GM18873 (cell line): ENCODE measurements around the gene RAB4B.
"Not testable (repeated sequence)": the region's sequence is repeated elsewhere in the genome, so short reads cannot be mapped to it uniquely, and the experiment has no call there.

Experiments used
- ATAC-seq: cut with Tn5 transposase; IDR thresholded peaks from one replicate; pipeline ENCODE4 v1.9.1; 2021; ENCODE audit warnings: mild to moderate bottlenecking, moderate library complexity, moderate number of reproducible peaks; ENCODE audit not compliant: unreplicated experiment, low FRiP score

RAB4B gene

GRCh38 chr19:40801426-40802299 is 23.6 kb downstream of the RAB4B start:
- no peak for ATAC-seq

DNA sequence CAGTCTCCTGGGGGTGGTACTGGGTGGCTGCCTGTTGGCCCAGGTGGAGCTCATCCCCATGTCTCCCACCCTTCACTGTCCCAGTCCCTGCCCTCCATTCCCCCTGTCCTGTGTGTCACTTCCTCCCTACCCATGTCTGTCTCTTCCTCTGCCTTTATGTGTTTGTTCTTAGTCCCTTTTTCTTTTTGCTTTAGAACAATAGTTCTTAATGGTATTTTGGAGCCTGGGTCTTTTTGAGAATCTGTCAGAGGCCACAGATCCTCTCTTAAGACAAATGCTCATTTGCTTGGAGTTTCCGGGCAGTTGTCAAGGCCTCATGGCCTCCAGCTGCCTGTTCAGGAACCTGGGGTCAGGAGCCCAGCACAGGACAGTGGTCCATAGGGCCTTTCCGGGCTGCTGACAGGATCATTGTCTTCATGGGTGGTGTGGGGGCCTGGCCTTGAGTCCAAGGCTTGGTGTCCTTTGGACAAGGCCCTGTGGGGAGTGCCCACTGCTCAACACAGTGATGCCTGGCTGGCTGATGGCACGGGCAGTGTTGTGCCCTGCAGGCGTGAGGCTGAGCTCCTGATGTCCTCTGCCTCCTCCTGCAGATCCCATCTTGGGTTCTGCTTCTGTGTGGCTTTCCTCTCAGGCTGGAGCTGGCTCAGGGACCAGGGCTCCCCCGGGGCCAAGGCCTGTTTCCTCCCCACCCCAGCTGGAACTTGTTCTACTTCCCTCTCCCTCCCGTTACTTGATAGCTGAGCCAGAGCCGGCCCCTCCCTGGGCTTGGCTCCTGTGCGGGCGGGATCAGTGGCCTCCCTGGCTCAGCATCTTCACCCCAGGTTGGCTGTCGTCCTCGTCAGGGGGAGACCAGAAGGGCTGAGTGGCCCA is 24.5 kb downstream of the RAB4B start:
- no peak for ATAC-seq

GRCh38 chr19:40803170-40803856 is 25.3 kb downstream of the RAB4B start:
- ATAC-seq: no peak

- ATAC-seq: no peak
These were observed 26.1 kb downstream of the RAB4B start for GRCh38 chr19:40803857-40804782.

DNA sequence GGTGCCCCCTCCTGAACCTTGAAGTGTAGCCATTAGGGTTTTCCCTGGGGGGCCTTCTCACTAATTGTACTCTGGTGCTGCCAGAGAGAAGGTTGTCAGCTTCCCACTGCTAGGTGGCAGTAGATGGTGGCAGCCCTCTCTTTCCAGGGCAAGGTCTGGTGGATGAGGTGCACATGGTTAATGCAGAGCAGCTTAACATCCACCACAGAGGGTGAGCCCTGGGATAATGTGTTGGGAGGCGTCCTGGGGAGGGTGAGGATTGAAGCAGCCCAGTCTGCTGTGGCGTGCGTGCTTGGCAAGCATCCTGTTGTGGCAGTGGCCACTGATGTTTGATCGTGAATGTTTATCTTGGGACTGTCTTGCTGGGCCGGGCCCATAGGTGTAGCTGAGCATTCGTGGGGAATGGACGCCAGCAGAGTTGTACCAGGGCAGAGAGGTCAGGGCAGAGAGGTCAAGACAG is 26.8 kb downstream of the RAB4B start:
- no peak for ATAC-seq

DNA sequence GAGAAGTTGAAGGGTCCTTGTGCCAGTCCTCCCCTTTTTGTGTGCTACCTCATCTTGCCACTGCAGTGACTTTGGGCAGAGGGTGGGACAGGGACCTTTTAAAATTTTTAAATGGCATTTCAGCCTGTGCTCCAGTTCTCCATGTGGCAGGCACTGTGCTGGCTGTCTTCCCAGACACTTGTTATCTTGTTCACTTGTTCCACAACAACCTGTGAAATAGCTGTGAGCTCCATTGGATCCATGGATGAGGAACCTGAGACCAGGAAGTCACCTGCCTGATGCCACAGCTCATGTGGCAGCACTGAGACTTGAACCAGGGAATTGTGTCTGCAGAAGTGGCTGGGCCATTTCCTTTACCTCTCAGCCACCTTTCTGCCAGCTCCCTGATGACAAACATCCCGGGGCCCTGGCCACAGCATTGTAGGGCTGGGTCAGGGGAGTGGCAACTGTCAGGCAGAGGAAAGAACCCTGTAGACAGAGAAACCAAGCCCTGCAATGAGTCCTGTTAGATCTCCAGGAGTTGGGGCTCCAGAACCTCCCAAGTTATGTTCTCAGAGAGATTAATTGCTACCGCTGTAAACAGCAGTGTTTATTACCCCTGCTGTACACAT is 27.3 kb downstream of the RAB4B start:
- ATAC-seq: no peak

DNA sequence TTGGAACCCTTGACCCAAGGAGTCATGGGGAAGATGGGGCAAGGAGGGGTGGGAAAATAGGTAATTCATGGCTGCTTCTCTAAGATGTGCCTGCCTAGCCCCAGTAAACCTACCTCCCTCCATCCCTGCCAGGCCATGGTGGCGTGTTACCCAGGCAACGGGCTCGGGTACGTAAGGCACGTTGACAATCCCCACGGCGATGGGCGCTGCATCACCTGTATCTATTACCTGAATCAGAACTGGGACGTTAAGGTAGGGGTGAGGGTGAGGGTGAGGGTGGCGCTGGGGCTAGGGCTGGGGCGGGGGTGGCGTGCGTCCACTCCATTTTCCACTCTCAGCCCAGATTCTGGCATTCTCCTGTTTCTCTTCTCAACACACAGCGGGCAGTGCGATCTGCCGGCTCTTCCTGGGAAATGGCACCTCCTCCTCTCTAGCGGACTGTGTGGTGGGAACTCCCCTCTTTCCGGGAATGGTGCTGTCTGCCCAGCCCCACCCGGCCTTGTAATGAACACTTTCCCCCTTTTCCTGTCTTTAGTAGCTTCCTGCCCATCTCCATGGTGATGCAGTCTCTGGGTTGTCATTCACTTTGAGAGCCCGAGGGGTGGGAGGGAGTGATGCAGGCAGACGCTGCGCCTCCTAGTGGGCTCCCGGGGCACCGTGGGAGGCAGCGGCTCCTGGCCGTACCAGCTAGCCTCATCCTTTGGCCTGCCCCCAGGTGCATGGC is 28.5 kb downstream of the RAB4B start:
- no peak for ATAC-seq

DNA sequence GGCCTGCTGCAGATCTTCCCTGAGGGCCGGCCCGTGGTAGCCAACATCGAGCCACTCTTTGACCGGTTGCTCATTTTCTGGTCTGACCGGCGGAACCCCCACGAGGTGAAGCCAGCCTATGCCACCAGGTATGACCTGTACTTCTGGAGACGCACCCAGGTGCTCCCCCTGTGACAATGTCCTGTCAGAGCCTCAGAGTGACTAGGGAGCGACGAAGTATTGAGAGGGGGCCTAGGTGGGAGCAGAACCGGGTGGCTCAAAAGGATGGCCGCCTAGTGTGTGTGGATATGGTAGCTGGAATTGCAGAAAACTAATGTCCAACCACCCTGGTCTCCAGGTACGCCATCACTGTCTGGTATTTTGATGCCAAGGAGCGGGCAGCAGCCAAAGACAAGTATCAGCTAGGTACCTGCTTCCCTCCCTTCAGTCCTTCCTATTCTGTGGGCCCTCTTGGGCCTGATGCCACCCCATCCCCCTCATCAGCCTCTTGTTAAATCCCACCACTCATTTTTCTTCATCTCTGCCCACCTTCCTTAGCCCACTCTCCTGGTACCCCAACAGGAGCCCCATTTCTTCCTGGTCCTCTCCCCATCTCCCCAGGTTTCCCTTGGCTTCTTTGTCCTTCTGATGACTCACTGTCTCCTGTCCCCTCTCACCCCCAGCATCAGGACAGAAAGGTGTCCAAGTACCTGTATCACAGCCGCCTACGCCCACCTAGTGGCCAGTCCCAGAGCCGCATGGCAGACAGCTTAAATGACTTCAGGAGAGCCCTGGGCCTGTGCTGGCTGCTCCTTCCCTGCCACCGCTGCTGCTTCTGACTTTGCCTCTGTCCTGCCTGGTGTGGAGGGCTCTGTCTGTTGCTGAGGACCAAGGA is 29.3 kb downstream of the RAB4B start:
- ATAC-seq: no peak

DNA sequence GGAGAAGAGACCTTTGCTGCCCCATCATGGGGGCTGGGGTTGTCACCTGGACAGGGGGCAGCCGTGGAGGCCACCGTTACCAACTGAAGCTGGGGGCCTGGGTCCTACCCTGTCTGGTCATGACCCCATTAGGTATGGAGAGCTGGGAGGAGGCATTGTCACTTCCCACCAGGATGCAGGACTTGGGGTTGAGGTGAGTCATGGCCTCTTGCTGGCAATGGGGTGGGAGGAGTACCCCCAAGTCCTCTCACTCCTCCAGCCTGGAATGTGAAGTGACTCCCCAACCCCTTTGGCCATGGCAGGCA is 29.9 kb downstream of the RAB4B start:
- no peak for ATAC-seq

- ATAC-seq: no peak
These were observed 30.4 kb downstream of the RAB4B start for GRCh38 chr19:40808497-40808896.

DNA sequence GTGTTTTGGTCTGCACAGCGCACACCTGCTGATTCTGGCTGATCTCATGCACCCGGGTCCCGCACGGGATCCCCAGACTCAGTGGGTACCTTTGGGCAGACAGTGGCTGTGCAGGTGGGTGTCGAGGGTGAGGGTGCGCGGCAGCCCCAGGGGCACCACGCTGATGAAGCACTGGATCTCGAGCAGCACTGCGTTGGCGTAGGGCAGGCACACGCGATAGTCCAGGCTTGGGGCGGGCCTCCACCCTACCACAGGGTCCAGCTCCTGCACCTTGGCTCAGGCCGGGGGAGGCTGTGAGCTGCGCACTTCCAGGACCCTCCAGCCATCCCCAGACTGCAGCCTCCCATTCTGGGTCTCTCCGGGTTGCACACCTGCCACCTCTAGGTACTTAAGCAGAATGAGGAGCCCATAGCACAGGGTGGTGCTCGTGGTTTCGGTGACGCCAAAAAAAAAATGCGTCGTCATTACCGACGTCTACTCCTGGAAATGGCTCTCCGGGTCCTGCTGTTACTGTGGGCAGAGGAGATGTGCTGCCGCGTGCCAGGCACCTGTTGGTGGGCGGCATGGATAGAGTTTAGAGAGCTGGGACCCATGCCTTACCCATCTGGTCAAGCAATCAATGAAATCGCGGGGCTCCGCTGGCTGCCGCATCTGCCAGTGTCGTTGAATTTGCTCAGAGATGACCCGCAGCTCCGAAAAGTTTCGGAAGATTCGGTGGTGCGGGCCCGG is 31.5 kb downstream of the RAB4B start:
- ATAC-seq: no peak

- no peak for ATAC-seq
These were observed 32.1 kb downstream of the RAB4B start for GRCh38 chr19:40810160-40810559.

DNA sequence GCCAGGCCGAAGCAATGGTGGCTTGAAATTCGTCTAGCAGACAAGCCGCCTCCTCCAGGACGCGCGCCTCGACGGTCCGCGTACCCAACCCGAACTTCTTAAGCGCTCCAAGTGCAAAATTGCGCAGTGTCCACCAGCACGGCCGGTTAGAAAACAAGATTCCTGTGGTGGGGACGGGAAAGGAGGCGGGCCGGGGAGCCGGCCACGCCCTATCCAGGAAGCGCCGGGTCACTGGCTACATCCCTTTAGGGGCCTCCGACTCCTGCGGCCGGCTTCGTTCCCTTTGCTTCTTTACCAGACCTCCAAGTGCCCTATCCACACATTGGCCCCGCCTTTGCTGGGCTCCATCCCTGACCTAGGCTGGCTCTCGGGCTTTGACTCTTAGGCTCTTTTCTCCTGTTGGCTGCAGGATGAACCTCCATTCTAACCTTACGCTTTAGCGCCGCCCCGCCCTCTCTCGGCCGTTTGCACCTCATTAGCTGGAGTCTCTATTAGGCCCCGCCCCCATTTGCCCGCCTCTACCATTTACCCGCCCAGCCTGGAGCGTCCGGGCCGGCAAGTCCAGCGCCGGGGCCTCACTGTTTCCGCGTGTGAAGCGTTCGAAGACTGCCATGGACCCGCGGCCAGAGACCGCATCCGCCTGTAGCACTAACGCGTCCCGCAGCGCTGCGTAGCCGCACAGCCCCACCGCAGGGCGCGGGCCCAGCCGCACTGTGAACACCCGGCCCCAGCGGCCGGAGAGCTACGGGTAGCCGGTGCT is 32.8 kb downstream of the RAB4B start:
- ATAC-seq: not testable (repeated sequence)

DNA sequence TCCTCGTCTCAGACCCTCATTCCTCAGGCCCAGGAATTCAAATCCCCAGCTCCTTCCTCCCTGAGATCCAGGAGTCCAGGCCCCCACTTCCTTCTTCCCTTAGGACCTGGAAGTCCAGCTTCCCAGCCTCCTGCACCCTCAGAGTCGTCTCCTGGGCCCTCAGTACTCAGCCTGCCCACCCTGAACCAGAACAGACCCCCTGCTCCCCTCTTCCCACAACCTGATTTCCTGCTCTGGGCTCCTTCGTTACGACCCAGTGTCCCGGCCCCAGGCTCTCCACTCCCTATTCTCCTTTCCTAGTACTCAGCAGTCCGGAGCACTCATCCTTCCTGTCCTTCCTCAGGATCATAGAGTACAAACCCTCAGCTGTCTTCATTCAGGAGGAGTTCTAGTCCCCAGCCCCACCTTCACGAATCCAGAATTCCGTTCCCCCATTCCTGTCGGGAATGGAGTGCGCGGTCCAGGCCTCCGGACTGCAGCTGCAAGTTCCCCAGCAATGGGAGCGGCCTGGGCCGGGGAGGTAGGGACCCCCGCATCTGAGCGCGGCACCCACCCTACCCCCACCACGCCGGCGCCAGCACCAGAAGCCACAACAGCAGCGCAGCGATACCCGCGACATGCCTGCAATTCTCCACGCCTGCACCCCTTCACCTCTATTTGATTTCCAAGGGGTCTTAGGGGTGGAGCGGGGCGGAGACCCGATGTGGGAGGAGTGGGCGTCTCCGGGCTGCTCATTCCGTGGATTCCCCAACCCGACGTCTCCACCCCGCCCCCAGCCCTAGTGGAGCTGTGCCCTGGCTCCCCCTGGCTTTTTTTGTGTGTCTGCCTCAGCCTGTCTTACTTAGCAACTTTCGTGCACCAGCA is 33.7 kb downstream of the RAB4B start:
- no peak for ATAC-seq

DNA sequence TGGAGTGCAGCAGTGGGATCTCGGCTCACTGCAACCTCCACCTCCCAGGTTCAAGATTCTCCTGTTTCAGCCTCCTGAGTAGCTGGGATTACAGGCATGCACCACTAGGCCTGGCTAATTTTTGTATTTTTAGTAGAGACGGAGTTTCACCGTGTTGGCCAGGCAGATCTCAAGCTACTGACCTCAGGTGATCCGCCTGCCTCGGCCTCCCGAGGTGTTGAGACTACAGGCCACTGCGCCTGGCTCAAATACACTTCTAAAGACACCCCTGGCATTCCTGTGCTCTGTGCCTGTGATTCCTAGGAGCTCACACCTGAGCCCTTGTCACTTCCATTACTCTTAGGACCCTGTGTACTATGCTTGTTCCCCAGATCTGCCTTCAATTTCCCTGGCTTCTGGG is 34.5 kb downstream of the RAB4B start:
- ATAC-seq: not testable (repeated sequence)

- ATAC-seq: no peak
These were observed 35.1 kb downstream of the RAB4B start for GRCh38 chr19:40813182-40813581.
